Measurements from ENCODE around the gene AQP1.
A peak's percentile ranks its signal among the peaks of the same experiment; 100 is the strongest.

The AQP1 gene

GRCh38 chr7:30913821-30914515 lies 2.3 kb downstream of the AQP1 start (continued):
- TF ChIP-seq, protein P1, sequence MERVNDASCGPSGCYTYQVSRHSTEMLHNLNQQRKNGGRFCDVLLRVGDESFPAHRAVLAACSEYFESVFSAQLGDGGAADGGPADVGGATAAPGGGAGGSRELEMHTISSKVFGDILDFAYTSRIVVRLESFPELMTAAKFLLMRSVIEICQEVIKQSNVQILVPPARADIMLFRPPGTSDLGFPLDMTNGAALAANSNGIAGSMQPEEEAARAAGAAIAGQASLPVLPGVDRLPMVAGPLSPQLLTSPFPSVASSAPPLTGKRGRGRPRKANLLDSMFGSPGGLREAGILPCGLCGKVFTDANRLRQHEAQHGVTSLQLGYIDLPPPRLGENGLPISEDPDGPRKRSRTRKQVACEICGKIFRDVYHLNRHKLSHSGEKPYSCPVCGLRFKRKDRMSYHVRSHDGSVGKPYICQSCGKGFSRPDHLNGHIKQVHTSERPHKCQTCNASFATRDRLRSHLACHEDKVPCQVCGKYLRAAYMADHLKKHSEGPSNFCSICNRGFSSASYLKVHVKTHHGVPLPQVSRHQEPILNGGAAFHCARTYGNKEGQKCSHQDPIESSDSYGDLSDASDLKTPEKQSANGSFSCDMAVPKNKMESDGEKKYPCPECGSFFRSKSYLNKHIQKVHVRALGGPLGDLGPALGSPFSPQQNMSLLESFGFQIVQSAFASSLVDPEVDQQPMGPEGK (CRISPR knock-in tag; IDR thresholded peaks at IDR 0.05; ENCODE audit: borderline replicate concordance), result no peak
- TF ChIP-seq ZFP3 (CRISPR knock-in tag; IDR thresholded peaks at IDR 0.05) (no peak), CSDC2 (CRISPR knock-in tag; IDR thresholded peaks at IDR 0.05) (no peak), RARB (CRISPR knock-in tag; IDR thresholded peaks at IDR 0.05) (no peak), TOX (CRISPR knock-in tag; IDR thresholded peaks at IDR 0.05; ENCODE audit: borderline replicate concordance) (no peak), POU6F1 (CRISPR knock-in tag; IDR thresholded peaks at IDR 0.05; ENCODE audit: borderline replicate concordance, low read depth) (no peak)

- peak; percentile 41 for ATAC-seq
- TF ChIP-seq ZC3H10 (CRISPR knock-in tag; IDR thresholded peaks at IDR 0.05) (no peak), ISL1 (CRISPR knock-in tag; IDR thresholded peaks at IDR 0.05) (no peak), TOX (CRISPR knock-in tag; IDR thresholded peaks at IDR 0.05; ENCODE audit: borderline replicate concordance) (no peak), GLIS3 (CRISPR knock-in tag; IDR thresholded peaks at IDR 0.05) (no peak), TSHZ2 (CRISPR knock-in tag; IDR thresholded peaks at IDR 0.05) (no peak), CSDC2 (CRISPR knock-in tag; IDR thresholded peaks at IDR 0.05) (no peak), ZFP30 (CRISPR knock-in tag; IDR thresholded peaks at IDR 0.05) (no peak), PPARA (CRISPR knock-in tag; IDR thresholded peaks at IDR 0.05; ENCODE audit: borderline replicate concordance) (no peak), ARNTL (CRISPR knock-in tag; IDR thresholded peaks at IDR 0.05; ENCODE audit: borderline replicate concordance, low read depth) (no peak), SNAI2 (CRISPR knock-in tag; IDR thresholded peaks at IDR 0.05) (no peak), ZNF8 (CRISPR knock-in tag; IDR thresholded peaks at IDR 0.05) (no peak), OSR1 (CRISPR knock-in tag; IDR thresholded peaks at IDR 0.05) (no peak), ZNF565 (CRISPR knock-in tag; conservative IDR thresholded peaks at IDR 0.05; ENCODE audit: low read depth) (no peak), RARB (CRISPR knock-in tag; IDR thresholded peaks at IDR 0.05) (no peak), TCF4 (CRISPR knock-in tag; IDR thresholded peaks at IDR 0.05; ENCODE audit: borderline replicate concordance) (no peak), ZNF70 (CRISPR knock-in tag; IDR thresholded peaks at IDR 0.05) (no peak), ESRRG (CRISPR knock-in tag; IDR thresholded peaks at IDR 0.05) (no peak)
- TF ChIP-seq, protein P1 (CRISPR knock-in tag; IDR thresholded peaks at IDR 0.05; ENCODE audit: borderline replicate concordance), result no peak
- TF ChIP-seq, protein P2, sequence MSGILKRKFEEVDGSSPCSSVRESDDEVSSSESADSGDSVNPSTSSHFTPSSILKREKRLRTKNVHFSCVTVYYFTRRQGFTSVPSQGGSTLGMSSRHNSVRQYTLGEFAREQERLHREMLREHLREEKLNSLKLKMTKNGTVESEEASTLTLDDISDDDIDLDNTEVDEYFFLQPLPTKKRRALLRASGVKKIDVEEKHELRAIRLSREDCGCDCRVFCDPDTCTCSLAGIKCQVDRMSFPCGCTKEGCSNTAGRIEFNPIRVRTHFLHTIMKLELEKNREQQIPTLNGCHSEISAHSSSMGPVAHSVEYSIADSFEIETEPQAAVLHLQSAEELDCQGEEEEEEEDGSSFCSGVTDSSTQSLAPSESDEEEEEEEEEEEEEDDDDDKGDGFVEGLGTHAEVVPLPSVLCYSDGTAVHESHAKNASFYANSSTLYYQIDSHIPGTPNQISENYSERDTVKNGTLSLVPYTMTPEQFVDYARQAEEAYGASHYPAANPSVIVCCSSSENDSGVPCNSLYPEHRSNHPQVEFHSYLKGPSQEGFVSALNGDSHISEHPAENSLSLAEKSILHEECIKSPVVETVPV (CRISPR knock-in tag; IDR thresholded peaks at IDR 0.05), result no peak
Observed at GRCh38 chr7:30914596-30914995, 2.9 kb downstream of the AQP1 start.
